HEK293 (cell line): ENCODE data around the gene BIN1.

Experiments
- CTCF ChIA-PET: fragments of 350-600 bp; formaldehyde crosslinking; extraction: SDS; loops from one replicate; lab custom pipeline; 2021; ENCODE audit warnings: antibody characterized with exemption; lab: Yijun Ruan, JAX
- POLR2A ChIA-PET: fragments of 300-600 bp; formaldehyde crosslinking; extraction: SDS; loops from one replicate; lab custom pipeline; 2020; ENCODE audit warnings: antibody characterized with exemption, inconsistent platforms; lab: Yijun Ruan, JAX
- H3K27ac ChIP-seq: fragments of 200-500 bp; sonication (Bioruptor generic); 2 replicates; pipeline ENCODE4 v1.5.1; 2014; ENCODE audit warnings: low read depth, low read length, control low read depth, inconsistent platforms; ENCODE audit errors: extremely low read depth
- H3K36me3 ChIP-seq, 2 experiments: fragments of 200-500 bp in 1 of 2; sonication (Bioruptor generic) in 1 of 2; 1 replicate in 1 of 2; 2 replicates in 1 of 2; pipeline ENCODE4 v1.5.1; 2014 to 2017; ENCODE audit warnings: inconsistent platforms in 2 of 2, low read length in 2 of 2; ENCODE audit not compliant: control insufficient read depth in 2 of 2, insufficient read depth in 1 of 2
- H3K4me1 ChIP-seq: fragments of 200-500 bp; sonication (Bioruptor generic); 2 replicates; pipeline ENCODE4 v1.5.1; 2014; ENCODE audit warnings: mild to moderate bottlenecking, low read length, inconsistent platforms; ENCODE audit not compliant: control insufficient read depth, insufficient read depth
- H3K4me3 ChIP-seq: 2 replicates; pipeline ENCODE4 v1.5.1; 2011; ENCODE audit warnings: low read depth, mild to moderate bottlenecking, control low read depth, low read length, moderate library complexity
- H3K9me3 ChIP-seq: fragments of 200-500 bp; sonication (Bioruptor generic); 2 replicates; pipeline ENCODE4 v1.5.1; 2014; ENCODE audit warnings: low read depth, low read length, inconsistent platforms; ENCODE audit not compliant: control insufficient read depth, insufficient read depth
- CTCF ChIP-seq: fragments of 450-650 bp; formaldehyde crosslinking; IDR thresholded peaks from 2 replicates; pipeline ENCODE4 v1.5.1; 2016; ENCODE audit warnings: missing biosample characterization, missing genetic modification characterization
- EGR2 ChIP-seq: fragments of 450-650 bp; formaldehyde crosslinking; IDR thresholded peaks from 2 replicates; pipeline ENCODE4 v1.5.1; 2016; ENCODE audit warnings: low read depth, missing biosample characterization, missing genetic modification characterization
- GLIS1 ChIP-seq: fragments of 450-650 bp; formaldehyde crosslinking; IDR thresholded peaks from 2 replicates; pipeline ENCODE4 v1.5.1; 2016; ENCODE audit warnings: missing biosample characterization, missing genetic modification characterization
- OSR2 ChIP-seq: fragments of 450-650 bp; formaldehyde crosslinking; IDR thresholded peaks from 2 replicates; pipeline ENCODE4 v1.5.1; 2016; ENCODE audit warnings: missing biosample characterization, missing genetic modification characterization
- PRDM10 ChIP-seq: fragments of 450-650 bp; formaldehyde crosslinking; IDR thresholded peaks from 2 replicates; pipeline ENCODE4 v1.5.1; 2016; ENCODE audit warnings: missing biosample characterization, missing genetic modification characterization
- SETDB1 ChIP-seq: IDR thresholded peaks from one replicate; pipeline ENCODE4 v1.6.1; 2017; ENCODE audit warnings: mild to moderate bottlenecking, low read length, moderate library complexity, mixed read lengths; ENCODE audit not compliant: insufficient read length
- WT1 ChIP-seq: fragments of 450-650 bp; formaldehyde crosslinking; IDR thresholded peaks from 2 replicates; pipeline ENCODE4 v1.5.1; 2016; ENCODE audit warnings: missing biosample characterization, missing genetic modification characterization
- YY2 ChIP-seq: fragments of 450-650 bp; formaldehyde crosslinking; IDR thresholded peaks from 2 replicates; pipeline ENCODE4 v1.5.1; 2016; ENCODE audit warnings: missing biosample characterization, missing genetic modification characterization
- ZBTB17 ChIP-seq: fragments of 450-650 bp; formaldehyde crosslinking; IDR thresholded peaks from 2 replicates; pipeline ENCODE4 v1.5.1; 2016; ENCODE audit warnings: missing biosample characterization, missing genetic modification characterization
- ZBTB20 ChIP-seq: fragments of 450-650 bp; formaldehyde crosslinking; IDR thresholded peaks from 2 replicates; pipeline ENCODE4 v1.5.1; 2016; ENCODE audit warnings: missing biosample characterization, missing genetic modification characterization
- ZFHX2 ChIP-seq: fragments of 450-650 bp; formaldehyde crosslinking; conservative IDR thresholded peaks from 2 replicates; pipeline ENCODE4 v1.5.1; 2016; ENCODE audit warnings: missing biosample characterization, missing genetic modification characterization
- ZNF112 ChIP-seq: fragments of 450-650 bp; formaldehyde crosslinking; IDR thresholded peaks from 2 replicates; pipeline ENCODE4 v1.5.0; 2017; ENCODE audit warnings: missing biosample characterization, missing genetic modification characterization
- ZNF311 ChIP-seq: fragments of 450-650 bp; formaldehyde crosslinking; IDR thresholded peaks from 2 replicates; pipeline ENCODE4 v1.5.1; 2017; ENCODE audit warnings: missing biosample characterization, missing genetic modification characterization, borderline replicate concordance
- ZNF335 ChIP-seq: fragments of 450-650 bp; formaldehyde crosslinking; conservative IDR thresholded peaks from 2 replicates; pipeline ENCODE4 v1.5.1; 2016; ENCODE audit warnings: missing biosample characterization, missing genetic modification characterization
- ZNF341 ChIP-seq: fragments of 450-650 bp; formaldehyde crosslinking; IDR thresholded peaks from 2 replicates; pipeline ENCODE4; 2016; ENCODE audit warnings: low read depth, missing biosample characterization, missing genetic modification characterization
- ZNF501 ChIP-seq: fragments of 450-650 bp; formaldehyde crosslinking; IDR thresholded peaks from 2 replicates; pipeline ENCODE4 v1.5.1; 2016; ENCODE audit warnings: missing biosample characterization, missing genetic modification characterization
- ZNF513 ChIP-seq: fragments of 450-650 bp; IDR thresholded peaks from 2 replicates; pipeline ENCODE4 v1.5.1; 2018; ENCODE audit warnings: missing biosample characterization, missing genetic modification characterization
- ZNF518A ChIP-seq: fragments of 450-650 bp; formaldehyde crosslinking; conservative IDR thresholded peaks from 2 replicates; pipeline ENCODE4 v1.5.1; 2016; ENCODE audit warnings: low read depth, missing biosample characterization, missing genetic modification characterization
- ZNF837 ChIP-seq: fragments of 450-650 bp; formaldehyde crosslinking; IDR thresholded peaks from 2 replicates; pipeline ENCODE4 v1.5.1; 2016; ENCODE audit warnings: missing biosample characterization, missing genetic modification characterization
- ZSCAN5A ChIP-seq: fragments of 450-650 bp; formaldehyde crosslinking; IDR thresholded peaks from 2 replicates; pipeline ENCODE4 v1.5.1; 2016; ENCODE audit warnings: missing biosample characterization, missing genetic modification characterization

BIN1 gene

GRCh38 chr2:127025359-127026166, 81.4 kb downstream of the BIN1 start (continued):
- TF ChIP-seq ZSCAN5A (no peak), YY2 (tag by site-specific recombination) (no peak), OSR2 (tag by site-specific recombination) (0 out of 2 replicates have a peak, but pooled peaks have one; percentile 6)

- TF ChIP-seq ZNF311 (no peak), ZNF341 (tag by site-specific recombination) (peak; percentile 80), ZNF335 (peak; percentile 55; the same call in 1 of the 2 replicates), ZNF112 (tag by site-specific recombination) (no peak), SETDB1 (peak; percentile 12), ZNF837 (tag by site-specific recombination) (no peak), EGR2 (tag by site-specific recombination) (peak; percentile 45; the same call in 1 of the 2 replicates), GLIS1 (tag by site-specific recombination) (0 out of 2 replicates have a peak, but pooled peaks have one; percentile 21), ZNF501 (tag by site-specific recombination) (0 out of 2 replicates have a peak, but pooled peaks have one; percentile 0), ZBTB20 (tag by site-specific recombination) (peak; percentile 44), ZFHX2 (tag by site-specific recombination) (peak; percentile 61), CTCF (tag by site-specific recombination) (no peak), WT1 (tag by site-specific recombination) (no peak), ZNF513 (no peak), PRDM10 (tag by site-specific recombination) (peak; percentile 98), ZBTB17 (0 out of 2 replicates have a peak, but pooled peaks have one; percentile 32), ZNF518A (tag by site-specific recombination) (no peak)
- TF ChIP-seq, all 188 proteins: peak for 10
- Histone ChIP-seq H3K27ac (peak overlapping the region; percentile 26; the same call in 1 of the 2 replicates), H3K4me3 (peak overlapping the region; percentile 52), H3K4me1 (no peaks in the 10 kb centered on the region), H3K36me3 (no peaks in the 10 kb centered on the region), H3K9me3 (no peaks in the 10 kb centered on the region)
- ChIA-PET POLR2A (interaction anchor here (0.5 kb wide), 1 partner anchor 29 kb away, joined by 3 read pairs; no protein-coding TSS in a partner anchor), CTCF (interaction anchor here (0.6 to 1.9 kb wide), 4 partner anchors 25 to 175 kb away, joined by 3 to 10 read pairs (median 3); no protein-coding TSS in a partner anchor)
Measured at GRCh38 chr2:127024769-127025358, 82.1 kb downstream of the BIN1 start.
